ENCODE measurements around the gene ITIH6. TPM values are rescaled to one million over a fixed set of nuclear protein-coding genes. Genes with fewer than 3 reads are reported as not detected.

ITIH6 gene
- total RNA-seq, 1 experiment from 2014 or later, result not detected

DNA sequence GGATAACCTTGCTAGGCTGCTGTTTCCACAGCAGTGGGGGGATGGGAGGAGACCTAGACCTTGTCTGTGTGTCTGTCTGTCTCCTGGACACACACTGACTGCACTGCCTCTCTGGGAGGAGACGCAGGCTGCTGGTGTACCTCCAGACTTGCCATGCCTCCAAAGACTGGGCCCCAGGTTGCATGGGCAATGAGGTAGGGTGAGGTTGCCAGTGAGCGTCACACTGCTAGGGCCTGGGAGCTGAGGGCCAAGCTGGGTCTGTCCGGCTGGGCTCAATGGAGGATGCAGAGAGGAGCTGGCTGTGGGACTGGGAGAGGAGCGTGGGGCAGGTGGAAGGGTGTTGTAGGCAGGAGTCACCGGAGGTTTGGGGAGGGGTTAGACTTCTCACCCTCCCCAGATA lies 26.1 kb upstream of the ITIH6 start:
- H3K4me3 Mint-ChIP-seq (ENCODE audit: low read depth, unreplicated experiment), result no peak overlapping the region
- intact Hi-C loops (cut with micrococcal nuclease; ENCODE audit: unreplicated experiment), result no loop called here
- CTCF ChIA-PET, result no interaction called here
- no peaks in the 10 kb centered on the region for H3K36me3 Mint-ChIP-seq (ENCODE audit: insufficient read depth, unreplicated experiment)
- H3K9me3 Mint-ChIP-seq (ENCODE audit: low read depth, unreplicated experiment), result peaks cover 5% of the 10 kb centered on the region
- no peaks in the 10 kb centered on the region for H3K4me1 Mint-ChIP-seq (ENCODE audit: low read depth, unreplicated experiment)
- H3K27ac Mint-ChIP-seq (ENCODE audit: unreplicated experiment), result no peak overlapping the region
- peaks cover 17% of the 10 kb centered on the region for H3K27me3 Mint-ChIP-seq (ENCODE audit: unreplicated experiment)
- no peak for DNase-seq
- TF ChIP-seq, protein P1, sequence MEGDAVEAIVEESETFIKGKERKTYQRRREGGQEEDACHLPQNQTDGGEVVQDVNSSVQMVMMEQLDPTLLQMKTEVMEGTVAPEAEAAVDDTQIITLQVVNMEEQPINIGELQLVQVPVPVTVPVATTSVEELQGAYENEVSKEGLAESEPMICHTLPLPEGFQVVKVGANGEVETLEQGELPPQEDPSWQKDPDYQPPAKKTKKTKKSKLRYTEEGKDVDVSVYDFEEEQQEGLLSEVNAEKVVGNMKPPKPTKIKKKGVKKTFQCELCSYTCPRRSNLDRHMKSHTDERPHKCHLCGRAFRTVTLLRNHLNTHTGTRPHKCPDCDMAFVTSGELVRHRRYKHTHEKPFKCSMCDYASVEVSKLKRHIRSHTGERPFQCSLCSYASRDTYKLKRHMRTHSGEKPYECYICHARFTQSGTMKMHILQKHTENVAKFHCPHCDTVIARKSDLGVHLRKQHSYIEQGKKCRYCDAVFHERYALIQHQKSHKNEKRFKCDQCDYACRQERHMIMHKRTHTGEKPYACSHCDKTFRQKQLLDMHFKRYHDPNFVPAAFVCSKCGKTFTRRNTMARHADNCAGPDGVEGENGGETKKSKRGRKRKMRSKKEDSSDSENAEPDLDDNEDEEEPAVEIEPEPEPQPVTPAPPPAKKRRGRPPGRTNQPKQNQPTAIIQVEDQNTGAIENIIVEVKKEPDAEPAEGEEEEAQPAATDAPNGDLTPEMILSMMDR (IDR thresholded peaks at IDR 0.05; ENCODE audit: unreplicated experiment), result no peak
- no TSS peak for BruUV-seq (replicated peaks)

DNA sequence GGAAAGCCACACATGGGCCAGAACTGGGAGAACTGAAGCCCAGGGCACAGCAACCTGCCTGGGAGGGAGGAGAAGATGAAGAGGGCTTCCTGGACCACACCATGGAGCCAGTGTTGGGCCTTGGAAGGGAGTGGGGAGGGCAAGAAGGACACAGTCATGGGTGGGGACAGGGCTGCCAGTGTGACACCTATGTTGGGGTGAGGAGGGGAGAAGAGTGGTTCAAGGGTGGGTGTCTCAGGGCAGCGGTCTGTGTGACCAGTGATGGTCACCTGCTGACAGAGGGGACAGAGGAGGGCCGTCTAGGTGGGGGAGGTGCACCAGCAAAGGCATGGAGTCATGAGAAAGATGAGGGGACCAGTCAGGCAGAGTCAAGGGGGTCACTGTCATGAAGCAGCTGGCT lies 23.3 kb upstream of the ITIH6 start:
- Mint-ChIP-seq H3K27ac (ENCODE audit: unreplicated experiment) (no peak overlapping the region), H3K4me1 (ENCODE audit: low read depth, unreplicated experiment) (no peaks in the 10 kb centered on the region), H3K36me3 (ENCODE audit: insufficient read depth, unreplicated experiment) (peaks cover 2% of the 10 kb centered on the region), H3K27me3 (ENCODE audit: unreplicated experiment) (peaks cover 15% of the 10 kb centered on the region), H3K9me3 (ENCODE audit: low read depth, unreplicated experiment) (peaks cover 2% of the 10 kb centered on the region), H3K4me3 (ENCODE audit: low read depth, unreplicated experiment) (no peak overlapping the region)
- BruUV-seq (replicated peaks), result no TSS peak
- CTCF ChIA-PET, result no interaction called here
- TF ChIP-seq, protein P1 (IDR thresholded peaks at IDR 0.05; ENCODE audit: unreplicated experiment), result no peak
- DNase-seq, result no peak
- intact Hi-C loops (cut with micrococcal nuclease; ENCODE audit: unreplicated experiment), result no loop called here

DNA sequence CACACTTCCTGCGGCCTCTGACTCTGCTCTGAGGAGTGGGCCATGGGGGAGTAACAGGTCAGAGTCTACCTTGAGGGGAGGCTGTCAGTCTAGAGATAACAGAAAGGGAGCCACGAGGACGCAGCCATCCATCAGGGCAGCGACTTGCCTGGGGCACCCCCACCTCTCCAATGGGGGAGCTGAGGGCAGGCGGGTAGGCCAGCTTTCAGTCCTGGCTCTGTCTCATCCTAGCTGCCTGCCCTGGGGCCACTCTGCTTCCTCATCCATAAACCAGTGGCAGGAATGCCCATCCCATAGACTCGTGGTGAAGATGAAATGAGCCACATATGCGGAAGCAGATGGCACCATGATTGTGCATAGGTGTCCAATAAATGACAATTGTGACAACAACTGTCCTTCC lies 22.7 kb upstream of the ITIH6 start:
- H3K27me3 Mint-ChIP-seq (ENCODE audit: unreplicated experiment), result peaks cover 9% of the 10 kb centered on the region
- no TSS peak for BruUV-seq (replicated peaks)
- no peak overlapping the region for H3K27ac Mint-ChIP-seq (ENCODE audit: unreplicated experiment)
- CTCF ChIA-PET, result no interaction called here
- DNase-seq, result no peak
- peaks cover 2% of the 10 kb centered on the region for H3K9me3 Mint-ChIP-seq (ENCODE audit: low read depth, unreplicated experiment)
- H3K36me3 Mint-ChIP-seq (ENCODE audit: insufficient read depth, unreplicated experiment), result peaks cover 6% of the 10 kb centered on the region
- no peak overlapping the region for H3K4me3 Mint-ChIP-seq (ENCODE audit: low read depth, unreplicated experiment)
- no peaks in the 10 kb centered on the region for H3K4me1 Mint-ChIP-seq (ENCODE audit: low read depth, unreplicated experiment)
- TF ChIP-seq, protein P1 (IDR thresholded peaks at IDR 0.05; ENCODE audit: unreplicated experiment), result no peak
- intact Hi-C loops (cut with micrococcal nuclease; ENCODE audit: unreplicated experiment), result no loop called here

DNA sequence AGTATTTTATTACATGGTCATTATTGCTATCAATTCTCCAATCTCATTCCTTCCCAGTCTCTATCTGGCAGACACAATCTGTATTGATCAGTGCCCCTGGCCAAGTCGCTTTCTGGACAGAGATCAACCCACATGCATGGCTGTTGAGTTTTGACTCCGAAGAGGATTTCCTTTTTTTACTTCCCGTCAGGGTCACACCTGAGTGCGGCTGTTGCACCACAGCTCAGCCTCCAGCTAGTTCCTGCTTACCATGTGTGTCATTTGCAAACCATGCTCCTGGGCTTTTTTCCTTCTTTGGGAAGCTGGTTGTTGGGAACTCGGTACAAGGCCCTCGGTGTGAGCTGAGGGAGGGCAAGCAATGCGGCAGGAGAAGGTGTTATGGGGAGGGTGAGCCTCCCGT lies 21.1 kb upstream of the ITIH6 start:
- CTCF ChIA-PET, result no interaction called here
- Mint-ChIP-seq H3K36me3 (ENCODE audit: insufficient read depth, unreplicated experiment) (peaks cover 6% of the 10 kb centered on the region), H3K27me3 (ENCODE audit: unreplicated experiment) (no peaks in the 10 kb centered on the region), H3K9me3 (ENCODE audit: low read depth, unreplicated experiment) (no peaks in the 10 kb centered on the region), H3K27ac (ENCODE audit: unreplicated experiment) (no peak overlapping the region), H3K4me1 (ENCODE audit: low read depth, unreplicated experiment) (no peaks in the 10 kb centered on the region), H3K4me3 (ENCODE audit: low read depth, unreplicated experiment) (no peak overlapping the region)
- DNase-seq, result no peak
- intact Hi-C loops (cut with micrococcal nuclease; ENCODE audit: unreplicated experiment), result no loop called here
- no TSS peak for BruUV-seq (replicated peaks)
- TF ChIP-seq, protein P1 (IDR thresholded peaks at IDR 0.05; ENCODE audit: unreplicated experiment), result no peak

DNA sequence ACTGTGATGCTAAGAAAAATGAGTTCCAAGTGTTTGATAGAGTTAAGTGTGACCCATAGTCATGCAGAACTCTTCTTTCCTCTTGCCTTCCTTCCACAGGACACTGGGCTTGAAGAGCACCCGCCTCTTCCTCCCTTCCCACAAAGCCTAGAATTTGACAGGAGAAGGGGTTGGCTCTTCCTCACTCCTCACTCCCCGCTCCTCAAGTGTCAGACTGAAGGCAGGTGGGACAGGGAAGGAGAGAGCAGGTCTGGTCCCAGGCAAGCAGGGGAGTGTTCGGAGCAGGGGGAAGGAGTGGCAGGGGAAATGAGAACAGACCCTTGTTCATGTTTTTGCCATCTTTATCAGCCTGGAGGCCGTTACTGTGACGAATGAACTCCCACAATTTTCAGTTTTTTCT lies 20.2 kb upstream of the ITIH6 start:
- H3K36me3 Mint-ChIP-seq (ENCODE audit: insufficient read depth, unreplicated experiment), result peaks cover 6% of the 10 kb centered on the region
- no peaks in the 10 kb centered on the region for H3K4me1 Mint-ChIP-seq (ENCODE audit: low read depth, unreplicated experiment)
- no TSS peak for BruUV-seq (replicated peaks)
- intact Hi-C loops (cut with micrococcal nuclease; ENCODE audit: unreplicated experiment), result no loop called here
- no peaks in the 10 kb centered on the region for H3K9me3 Mint-ChIP-seq (ENCODE audit: low read depth, unreplicated experiment)
- H3K27ac Mint-ChIP-seq (ENCODE audit: unreplicated experiment), result no peak overlapping the region
- no peak for DNase-seq
- CTCF ChIA-PET, result no interaction called here
- H3K4me3 Mint-ChIP-seq (ENCODE audit: low read depth, unreplicated experiment), result no peak overlapping the region
- TF ChIP-seq, protein P1 (IDR thresholded peaks at IDR 0.05; ENCODE audit: unreplicated experiment), result no peak
- H3K27me3 Mint-ChIP-seq (ENCODE audit: unreplicated experiment), result no peaks in the 10 kb centered on the region
